ENCODE results near the gene SEMA4A.

The SEMA4A gene

DNA sequence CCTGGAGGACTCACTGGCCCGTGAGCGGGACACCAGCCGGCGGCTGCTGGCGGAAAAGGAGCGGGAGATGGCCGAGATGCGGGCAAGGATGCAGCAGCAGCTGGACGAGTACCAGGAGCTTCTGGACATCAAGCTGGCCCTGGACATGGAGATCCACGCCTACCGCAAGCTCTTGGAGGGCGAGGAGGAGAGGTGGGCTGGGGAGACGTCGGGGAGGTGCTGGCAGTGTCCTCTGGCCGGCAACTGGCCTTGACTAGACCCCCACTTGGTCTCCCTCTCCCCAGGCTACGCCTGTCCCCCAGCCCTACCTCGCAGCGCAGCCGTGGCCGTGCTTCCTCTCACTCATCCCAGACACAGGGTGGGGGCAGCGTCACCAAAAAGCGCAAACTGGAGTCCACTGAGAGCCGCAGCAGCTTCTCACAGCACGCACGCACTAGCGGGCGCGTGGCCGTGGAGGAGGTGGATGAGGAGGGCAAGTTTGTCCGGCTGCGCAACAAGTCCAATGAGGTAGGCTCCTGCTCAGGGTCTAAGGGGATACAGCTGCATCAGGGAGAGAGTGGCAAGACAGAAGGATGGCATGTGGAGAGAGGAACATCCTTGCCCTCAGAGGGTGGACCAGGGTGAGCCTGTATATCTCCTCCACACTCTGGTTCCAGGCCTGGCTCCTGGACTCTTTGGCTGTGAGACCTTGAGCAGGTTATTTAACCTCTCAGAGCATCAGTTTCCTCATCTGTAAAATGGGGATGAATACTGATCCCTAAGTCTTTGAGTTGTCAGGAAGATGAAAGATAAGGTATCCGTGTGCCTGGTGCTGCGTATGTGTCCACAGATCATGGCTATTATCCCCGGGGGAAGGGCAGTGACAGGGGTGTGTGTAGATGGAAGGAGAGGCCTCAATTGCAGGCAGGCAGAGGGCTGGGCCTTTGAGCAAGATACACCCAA lies 17.2 kb upstream of the SEMA4A start:
- no peak for DNase-seq (ENCODE audit: low read depth)

- DNase-seq (ENCODE audit: low read depth): no peak
Measured at GRCh38 chr1:156136970-156137483, 16.4 kb upstream of the SEMA4A start.

DNA sequence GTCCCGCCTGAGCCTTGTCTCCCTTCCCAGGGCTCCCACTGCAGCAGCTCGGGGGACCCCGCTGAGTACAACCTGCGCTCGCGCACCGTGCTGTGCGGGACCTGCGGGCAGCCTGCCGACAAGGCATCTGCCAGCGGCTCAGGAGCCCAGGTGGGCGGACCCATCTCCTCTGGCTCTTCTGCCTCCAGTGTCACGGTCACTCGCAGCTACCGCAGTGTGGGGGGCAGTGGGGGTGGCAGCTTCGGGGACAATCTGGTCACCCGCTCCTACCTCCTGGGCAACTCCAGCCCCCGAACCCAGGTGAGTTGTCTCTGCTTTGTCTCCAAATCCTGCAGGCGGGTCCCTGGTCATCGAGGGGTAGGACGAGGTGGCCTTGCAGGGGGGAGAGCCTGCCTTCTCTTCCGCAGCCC lies 14.9 kb upstream of the SEMA4A start:
- DNase-seq (ENCODE audit: low read depth): no peak

GRCh38 chr1:156140879-156141707 lies 12.3 kb upstream of the SEMA4A start:
- no peak for DNase-seq (ENCODE audit: low read depth)

- DNase-seq (ENCODE audit: low read depth): no peak
Measured at GRCh38 chr1:156143765-156144489, 9.5 kb upstream of the SEMA4A start.

- DNase-seq (ENCODE audit: low read depth): no peak
Measured at GRCh38 chr1:156144742-156145141, 8.6 kb upstream of the SEMA4A start.

DNA sequence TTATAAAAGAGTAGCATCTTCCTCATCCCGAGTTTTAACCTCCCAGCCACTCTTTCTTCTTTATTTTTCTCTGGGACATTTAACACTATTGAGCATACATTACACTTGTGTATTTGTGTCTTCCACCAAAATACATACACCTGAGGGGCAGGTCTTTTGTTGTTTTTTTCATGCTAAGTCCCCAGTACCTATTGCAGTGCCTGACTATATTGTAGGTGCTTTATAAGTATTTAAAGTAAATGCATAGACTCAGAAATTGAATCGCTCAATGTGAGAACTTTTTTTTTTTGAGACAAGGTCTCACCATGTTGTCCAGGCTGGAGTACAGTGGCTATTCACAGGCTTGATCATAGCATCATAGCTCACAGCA lies 7.8 kb upstream of the SEMA4A start:
- no peak for DNase-seq (ENCODE audit: low read depth)

GRCh38 chr1:156146020-156146768 lies 7.2 kb upstream of the SEMA4A start:
- DNase-seq (ENCODE audit: low read depth): no peak

DNA sequence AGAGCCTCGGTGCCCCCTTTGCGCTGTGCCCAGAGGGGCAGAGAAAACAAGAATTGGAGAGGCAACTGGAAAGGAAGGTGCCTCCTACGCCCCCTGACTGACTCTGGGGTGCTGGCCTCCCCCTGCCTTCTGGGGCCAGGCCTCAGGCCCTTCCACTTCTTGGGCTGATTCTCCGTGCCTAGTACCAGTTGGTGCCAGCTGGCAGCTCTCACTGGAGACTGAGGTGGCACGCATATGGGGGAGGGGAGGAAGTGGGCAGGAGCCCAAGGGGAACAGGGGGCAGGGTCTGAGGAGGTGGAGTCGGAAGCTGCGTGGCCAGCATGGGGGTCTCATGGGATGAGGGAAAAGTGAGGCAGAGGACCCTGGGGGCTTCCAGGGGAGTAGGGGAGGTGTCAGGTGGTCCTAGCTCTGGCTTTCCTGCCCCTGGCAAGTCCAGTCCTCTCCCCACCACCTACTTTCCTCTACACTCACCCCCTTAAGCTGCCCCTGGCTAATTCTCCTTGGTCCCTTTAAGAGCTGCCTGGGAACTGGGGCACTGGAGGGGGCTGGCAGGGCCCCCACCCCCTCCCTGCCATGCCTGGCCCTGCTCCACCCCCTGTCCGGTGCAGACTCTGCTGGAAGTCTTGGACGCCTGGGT lies 6.5 kb upstream of the SEMA4A start:
- DNase-seq (ENCODE audit: low read depth): no peak

DNA sequence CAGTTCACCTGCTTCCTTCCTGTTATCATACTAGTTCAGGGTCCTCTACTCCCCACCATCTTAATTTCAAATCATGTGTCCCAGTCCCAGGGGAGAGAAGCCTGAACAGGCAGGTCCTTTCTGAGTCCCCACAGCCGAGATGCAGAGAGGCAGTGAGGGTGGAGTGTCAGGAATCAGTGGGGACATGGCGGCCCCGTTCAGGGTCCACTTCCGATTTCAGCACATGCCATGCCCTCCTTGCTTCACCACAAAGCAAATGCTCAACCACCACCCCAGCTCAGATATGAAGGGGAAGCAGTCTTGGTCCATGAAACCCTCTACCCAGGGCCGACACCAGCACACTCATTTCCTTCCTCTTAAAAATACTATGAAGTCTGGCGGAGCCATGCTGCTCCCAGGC lies 5.2 kb upstream of the SEMA4A start:
- DNase-seq (ENCODE audit: low read depth): no peak

- DNase-seq (ENCODE audit: low read depth): no peak
Measured at GRCh38 chr1:156149374-156150332, 3.7 kb upstream of the SEMA4A start.

GRCh38 chr1:156150333-156151011 lies 2.9 kb upstream of the SEMA4A start:
- DNase-seq (ENCODE audit: low read depth): no peak

GRCh38 chr1:156151093-156151688 lies 2.2 kb upstream of the SEMA4A start:
- DNase-seq (ENCODE audit: low read depth): no peak

DNA sequence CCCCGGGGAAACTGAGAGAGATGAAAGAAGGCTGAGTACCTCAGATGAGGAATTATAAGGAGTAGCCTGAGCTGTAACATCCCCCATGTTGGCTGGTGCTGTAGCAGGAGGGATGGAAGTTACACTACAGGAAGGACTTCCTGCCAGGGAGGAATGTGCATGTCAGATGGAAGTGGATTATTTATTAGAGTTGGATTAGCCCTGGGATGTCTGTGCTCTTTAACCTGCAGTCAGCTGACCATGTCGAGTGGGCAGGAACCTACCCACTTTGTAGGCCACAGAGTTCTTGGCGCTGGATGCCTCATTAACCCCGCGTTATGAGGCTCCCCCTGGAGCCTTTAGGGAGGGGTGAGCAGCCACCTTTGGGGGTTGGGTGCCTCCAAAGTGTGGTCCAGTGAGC lies 757 bp upstream of the SEMA4A start:
- DNase-seq (ENCODE audit: low read depth): no peak

DNA sequence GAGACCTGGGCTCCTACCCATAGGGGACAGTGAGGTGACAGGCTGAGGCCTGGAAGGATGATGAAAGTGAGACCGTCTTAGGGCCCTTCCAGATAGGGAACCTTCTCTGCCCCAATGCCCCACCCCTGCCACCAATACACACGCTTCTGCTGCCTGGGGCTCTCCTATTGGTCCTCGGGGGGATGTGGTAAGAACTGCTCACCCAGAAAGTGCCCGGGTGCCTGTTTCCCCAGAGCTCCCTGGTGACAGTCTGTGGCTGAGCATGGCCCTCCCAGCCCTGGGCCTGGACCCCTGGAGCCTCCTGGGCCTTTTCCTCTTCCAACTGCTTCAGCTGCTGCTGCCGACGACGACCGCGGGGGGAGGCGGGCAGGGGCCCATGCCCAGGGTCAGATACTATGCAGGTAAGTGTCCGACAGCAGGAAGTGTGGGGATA lies 948 bp downstream of the SEMA4A start:
- no peak for DNase-seq (ENCODE audit: low read depth)

DNA sequence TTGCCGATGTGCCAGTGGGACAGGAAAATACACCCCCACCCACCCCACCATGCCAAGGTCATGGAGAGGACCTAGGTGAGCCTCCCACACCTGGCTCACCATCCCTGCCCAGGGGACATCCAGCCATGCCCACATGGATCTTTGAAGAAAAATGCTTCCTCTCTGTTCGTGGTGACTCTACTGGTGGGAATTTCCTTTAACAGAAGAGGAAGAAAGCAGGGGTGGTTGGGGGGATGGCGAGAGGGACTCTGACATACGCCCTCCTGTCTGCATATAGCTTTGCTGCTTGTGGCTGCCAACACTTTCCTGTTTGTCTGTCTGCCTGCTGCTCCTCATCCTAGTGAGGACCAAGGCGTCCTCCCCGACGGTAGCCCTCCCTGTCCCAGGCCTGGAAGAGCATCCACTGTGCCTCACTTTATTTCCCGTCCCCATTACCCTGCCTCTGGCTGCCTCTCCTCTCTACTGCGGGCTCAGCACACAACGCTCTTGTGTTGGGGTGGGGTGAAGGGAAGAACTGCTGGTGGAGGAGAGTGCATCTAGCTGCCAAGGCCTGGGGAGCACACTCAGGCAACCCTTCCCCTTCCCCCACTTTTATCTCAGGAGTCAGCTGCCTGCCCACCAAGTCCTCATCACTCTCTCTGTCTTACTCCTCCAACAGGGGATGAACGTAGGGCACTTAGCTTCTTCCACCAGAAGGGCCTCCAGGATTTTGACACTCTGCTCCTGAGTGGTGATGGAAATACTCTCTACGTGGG lies 2.5 kb downstream of the SEMA4A start:
- no peak for DNase-seq (ENCODE audit: low read depth)

GRCh38 chr1:156157506-156157905 lies 4.1 kb downstream of the SEMA4A start:
- no peak for DNase-seq (ENCODE audit: low read depth)

DNA sequence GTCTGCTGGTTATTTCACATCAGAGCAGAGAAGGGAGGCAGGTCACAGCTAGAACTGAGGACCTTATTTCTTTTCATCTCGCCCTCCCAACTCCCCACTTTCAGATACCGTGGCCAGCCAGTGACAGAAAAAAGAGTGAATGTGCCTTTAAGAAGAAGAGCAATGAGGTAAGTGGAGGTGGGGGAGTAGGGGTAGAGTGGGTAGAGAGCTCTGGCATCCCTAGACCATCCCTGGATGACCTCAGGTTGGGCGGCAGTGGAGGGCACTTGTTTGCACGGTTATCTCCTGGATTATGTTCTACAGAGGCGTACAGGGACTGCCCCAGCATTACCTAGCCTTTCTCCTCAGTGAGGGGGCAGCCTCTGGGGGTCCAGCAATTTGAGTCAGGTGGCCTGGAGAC lies 4.6 kb downstream of the SEMA4A start:
- DNase-seq (ENCODE audit: low read depth): no peak
